Activated CD4-positive, alpha-beta T cell treated with anti-CD3 and anti-CD28 coated beads, Interleukin-2, amount 10 ng/mL, durations not matched to agents 24 days and 14 days (primary cell): ENCODE data around the gene TNFSF4. TPM values are rescaled to one million over a fixed set of nuclear protein-coding genes. Genes with fewer than 3 reads are reported as not detected.

ENCODE experiments used
- DNase-seq: peaks from one replicate; pipeline ENCODE4 v3.0.0; 2022
- H3K27ac Mint-ChIP-seq: one replicate; pipeline ENCODE4 v1.8.0; 2022; ENCODE audit warnings: mild to moderate bottlenecking, mixed read lengths
- H3K27me3 Mint-ChIP-seq: one replicate; pipeline ENCODE4 v1.8.0; 2022; ENCODE audit warnings: mixed read lengths
- H3K36me3 Mint-ChIP-seq: one replicate; pipeline ENCODE4 v1.8.0; 2022; ENCODE audit warnings: low read depth, mild to moderate bottlenecking, mixed read lengths
- H3K4me1 Mint-ChIP-seq: one replicate; pipeline ENCODE4 v1.8.0; 2021; ENCODE audit warnings: mixed read lengths
- H3K4me3 Mint-ChIP-seq: one replicate; pipeline ENCODE4 v1.8.0; 2022; ENCODE audit warnings: mild to moderate bottlenecking, moderate library complexity, mixed read lengths
- H3K9me3 Mint-ChIP-seq: one replicate; pipeline ENCODE4 v1.8.0; 2021; ENCODE audit warnings: mixed read lengths
- intact Hi-C: fragments of 100-400 bp; cut with micrococcal nuclease; formaldehyde crosslinking; loops from one replicate; pipeline ENCODE4 v1.15.1; 2023
- total RNA-seq: library from RNA; stranded (reverse); gene quantifications from 2 replicates; pipeline ENCODE4 v1.2.3, GENCODE V29; 2022

TNFSF4 gene
- total RNA-seq, 1 donor from 2014 or later: 1.7 TPM

- H3K4me1 Mint-ChIP-seq: peaks cover 32% of the 10 kb centered on the region
- intact Hi-C loops: loop anchor here (1.0 kb wide), 1 partner anchor 457 kb away; no protein-coding TSS in a partner anchor
- no peaks in the 10 kb centered on the region for H3K36me3 Mint-ChIP-seq
- DNase-seq: peak; percentile 67
- peaks cover 32% of the 10 kb centered on the region for H3K27me3 Mint-ChIP-seq
- H3K9me3 Mint-ChIP-seq: no peaks in the 10 kb centered on the region
- no peak overlapping the region for H3K27ac Mint-ChIP-seq
- no peak overlapping the region for H3K4me3 Mint-ChIP-seq
Measured at GRCh38 chr1:173202424-173203145, 4.5 kb downstream of the TNFSF4 start.

GRCh38 chr1:173201969-173202368, 5.2 kb downstream of the TNFSF4 start:
- H3K9me3 Mint-ChIP-seq: no peaks in the 10 kb centered on the region
- H3K36me3 Mint-ChIP-seq: no peaks in the 10 kb centered on the region
- H3K27me3 Mint-ChIP-seq: peaks cover 30% of the 10 kb centered on the region
- intact Hi-C loops: loop anchor here (1.0 kb wide), 1 partner anchor 457 kb away; no protein-coding TSS in a partner anchor
- no peak overlapping the region for H3K27ac Mint-ChIP-seq
- H3K4me1 Mint-ChIP-seq: peaks cover 26% of the 10 kb centered on the region
- no peak for DNase-seq
- no peak overlapping the region for H3K4me3 Mint-ChIP-seq

GRCh38 chr1:173195596-173196088, 11.5 kb downstream of the TNFSF4 start:
- peaks cover 21% of the 10 kb centered on the region for H3K27me3 Mint-ChIP-seq
- intact Hi-C loops: loop anchor here (5.0 kb wide), 1 partner anchor 368 kb away; no protein-coding TSS in a partner anchor
- no peaks in the 10 kb centered on the region for H3K36me3 Mint-ChIP-seq
- peaks cover 13% of the 10 kb centered on the region for H3K4me1 Mint-ChIP-seq
- no peak overlapping the region for H3K27ac Mint-ChIP-seq
- peak; percentile 65 for DNase-seq
- H3K4me3 Mint-ChIP-seq: no peak overlapping the region
- H3K9me3 Mint-ChIP-seq: peaks cover 11% of the 10 kb centered on the region

- intact Hi-C loops: no loop called here
- H3K27me3 Mint-ChIP-seq: peaks cover 9% of the 10 kb centered on the region
- H3K9me3 Mint-ChIP-seq: peaks cover 11% of the 10 kb centered on the region
- H3K27ac Mint-ChIP-seq: no peak overlapping the region
- peaks cover 13% of the 10 kb centered on the region for H3K4me1 Mint-ChIP-seq
- no peaks in the 10 kb centered on the region for H3K36me3 Mint-ChIP-seq
- DNase-seq: no peak
- no peak overlapping the region for H3K4me3 Mint-ChIP-seq
Measured at GRCh38 chr1:173193639-173194038, 13.5 kb downstream of the TNFSF4 start.

- H3K27ac Mint-ChIP-seq: no peak overlapping the region
- intact Hi-C loops: no loop called here
- DNase-seq: no peak
- H3K4me1 Mint-ChIP-seq: peaks cover 9% of the 10 kb centered on the region
- H3K36me3 Mint-ChIP-seq: no peaks in the 10 kb centered on the region
- peaks cover 7% of the 10 kb centered on the region for H3K9me3 Mint-ChIP-seq
- no peak overlapping the region for H3K4me3 Mint-ChIP-seq
- H3K27me3 Mint-ChIP-seq: peaks cover 12% of the 10 kb centered on the region
Measured at GRCh38 chr1:173191011-173191705, 16.0 kb downstream of the TNFSF4 start.

GRCh38 chr1:173190101-173190936, 16.8 kb downstream of the TNFSF4 start:
- Mint-ChIP-seq H3K9me3 (peaks cover 7% of the 10 kb centered on the region), H3K36me3 (no peaks in the 10 kb centered on the region), H3K27ac (no peak overlapping the region), H3K4me3 (no peak overlapping the region), H3K4me1 (peaks cover 2% of the 10 kb centered on the region), H3K27me3 (peaks cover 12% of the 10 kb centered on the region)
- intact Hi-C loops: no loop called here
- DNase-seq: no peak

GRCh38 chr1:173187671-173188237, 19.4 kb downstream of the TNFSF4 start:
- no peaks in the 10 kb centered on the region for H3K4me1 Mint-ChIP-seq
- no peak for DNase-seq
- H3K27me3 Mint-ChIP-seq: peaks cover 12% of the 10 kb centered on the region
- no peak overlapping the region for H3K4me3 Mint-ChIP-seq
- H3K9me3 Mint-ChIP-seq: peaks cover 7% of the 10 kb centered on the region
- H3K27ac Mint-ChIP-seq: no peak overlapping the region
- no peaks in the 10 kb centered on the region for H3K36me3 Mint-ChIP-seq
- intact Hi-C loops: no loop called here

- intact Hi-C loops: no loop called here
- H3K27me3 Mint-ChIP-seq: peaks cover 10% of the 10 kb centered on the region
- peaks cover 11% of the 10 kb centered on the region for H3K9me3 Mint-ChIP-seq
Measured at GRCh38 chr1:173181791-173182190, 25.3 kb downstream of the TNFSF4 start.

GRCh38 chr1:173176246-173176645, 30.9 kb downstream of the TNFSF4 start:
- no peak for DNase-seq
- no peaks in the 10 kb centered on the region for H3K4me1 Mint-ChIP-seq
- H3K4me3 Mint-ChIP-seq: no peak overlapping the region
- H3K27me3 Mint-ChIP-seq: peaks cover 3% of the 10 kb centered on the region
- intact Hi-C loops: no loop called here
- no peak overlapping the region for H3K27ac Mint-ChIP-seq
- H3K9me3 Mint-ChIP-seq: peaks cover 23% of the 10 kb centered on the region
- H3K36me3 Mint-ChIP-seq: peaks cover 4% of the 10 kb centered on the region

More at GRCh38 chr1:173181791-173182190, 25.3 kb downstream of the TNFSF4 start:
- H3K36me3 Mint-ChIP-seq: no peaks in the 10 kb centered on the region
- no peak for DNase-seq
- H3K4me1 Mint-ChIP-seq: no peaks in the 10 kb centered on the region
- H3K4me3 Mint-ChIP-seq: no peak overlapping the region
- H3K27ac Mint-ChIP-seq: no peak overlapping the region

- peaks cover 26% of the 10 kb centered on the region for H3K9me3 Mint-ChIP-seq
- H3K27me3 Mint-ChIP-seq: peaks cover 3% of the 10 kb centered on the region
- H3K4me3 Mint-ChIP-seq: no peak overlapping the region
- intact Hi-C loops: no loop called here
- peaks cover 4% of the 10 kb centered on the region for H3K36me3 Mint-ChIP-seq
- H3K27ac Mint-ChIP-seq: no peak overlapping the region
- no peak for DNase-seq
- H3K4me1 Mint-ChIP-seq: no peaks in the 10 kb centered on the region
Measured at GRCh38 chr1:173175514-173176145, 31.5 kb downstream of the TNFSF4 start.

GRCh38 chr1:173173388-173173787, 33.7 kb downstream of the TNFSF4 start:
- no peaks in the 10 kb centered on the region for H3K27me3 Mint-ChIP-seq
- no peak for DNase-seq
- H3K9me3 Mint-ChIP-seq: peaks cover 16% of the 10 kb centered on the region
- H3K4me1 Mint-ChIP-seq: no peaks in the 10 kb centered on the region
- peaks cover 4% of the 10 kb centered on the region for H3K36me3 Mint-ChIP-seq
- H3K27ac Mint-ChIP-seq: no peak overlapping the region
- intact Hi-C loops: no loop called here
- no peak overlapping the region for H3K4me3 Mint-ChIP-seq

- Mint-ChIP-seq H3K27ac (no peak overlapping the region), H3K36me3 (peaks cover 4% of the 10 kb centered on the region), H3K4me3 (no peak overlapping the region), H3K27me3 (no peaks in the 10 kb centered on the region), H3K9me3 (peaks cover 19% of the 10 kb centered on the region), H3K4me1 (no peaks in the 10 kb centered on the region)
- intact Hi-C loops: no loop called here
- DNase-seq: no peak
Measured at GRCh38 chr1:173171152-173171551, 36.0 kb downstream of the TNFSF4 start.

GRCh38 chr1:173168941-173169340, 38.2 kb downstream of the TNFSF4 start:
- Mint-ChIP-seq H3K36me3 (peaks cover 1% of the 10 kb centered on the region), H3K4me1 (no peaks in the 10 kb centered on the region), H3K27ac (no peak overlapping the region), H3K4me3 (no peak overlapping the region), H3K27me3 (no peaks in the 10 kb centered on the region), H3K9me3 (peaks cover 14% of the 10 kb centered on the region)
- DNase-seq: no peak
- intact Hi-C loops: no loop called here
